HG03060 (cell line): ENCODE measurements around the gene AAGAB.

Source experiments
- ATAC-seq: cut with Tn5 transposase; IDR thresholded peaks from one replicate; pipeline ENCODE4 v1.9.1; 2021; ENCODE audit warnings: low read depth, moderate number of reproducible peaks; ENCODE audit not compliant: unreplicated experiment

AAGAB gene

DNA sequence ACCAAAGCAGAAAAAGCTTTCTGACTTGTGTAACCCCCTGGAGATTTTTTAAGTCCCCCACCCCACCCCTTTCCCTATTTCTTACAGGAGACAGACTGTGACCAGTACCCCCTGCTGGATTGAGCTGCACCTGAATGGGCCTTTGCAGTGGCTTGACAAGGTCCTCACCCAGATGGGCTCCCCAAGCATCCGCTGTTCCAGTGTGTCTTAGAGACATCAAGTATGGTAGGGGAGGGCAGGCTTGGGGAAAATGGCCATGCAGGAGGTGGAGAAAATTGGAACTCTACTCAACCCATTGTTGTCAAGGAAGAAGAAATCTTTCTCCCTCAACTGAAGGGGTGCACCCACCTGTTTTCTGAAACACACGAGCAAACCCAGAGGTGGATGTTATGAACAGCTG, 64.1 kb downstream of the AAGAB start:
- no peak for ATAC-seq

- no peak for ATAC-seq
Observed at GRCh38 chr15:67189326-67190051, 65.0 kb downstream of the AAGAB start.

DNA sequence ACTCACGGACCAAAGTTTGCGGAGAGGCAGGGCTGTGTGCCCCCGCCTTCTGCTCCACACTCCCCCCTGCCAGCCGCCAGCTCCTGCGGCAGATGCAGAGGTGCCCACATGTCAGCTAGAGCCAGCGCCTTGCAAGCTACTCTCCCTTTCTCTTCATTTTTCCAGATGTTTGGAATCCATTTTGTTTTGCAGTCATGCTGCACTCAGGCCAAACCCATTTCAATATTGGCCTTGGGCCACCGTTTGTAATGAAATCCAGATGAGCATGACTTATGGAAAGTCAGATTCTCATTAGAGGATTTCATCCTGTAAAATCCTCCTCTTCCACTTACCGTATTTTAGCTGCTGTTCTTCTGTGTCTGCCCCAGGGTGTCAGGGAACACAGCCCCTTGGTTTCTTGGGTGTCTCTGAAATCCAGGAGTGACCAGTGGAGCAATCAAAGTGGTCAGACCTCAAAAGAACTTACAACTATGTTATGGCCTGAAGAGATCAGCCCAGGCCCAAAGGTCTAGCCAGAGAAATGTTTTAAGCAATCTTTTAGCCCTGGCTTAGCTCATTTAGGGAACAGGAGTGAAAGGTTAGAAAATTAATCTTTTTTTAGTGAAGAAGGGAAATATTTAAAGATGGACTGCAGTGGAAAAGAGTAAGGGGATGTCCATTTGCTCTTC, 65.8 kb downstream of the AAGAB start:
- no peak for ATAC-seq

GRCh38 chr15:67187351-67187854, 67.1 kb downstream of the AAGAB start:
- ATAC-seq: no peak

DNA sequence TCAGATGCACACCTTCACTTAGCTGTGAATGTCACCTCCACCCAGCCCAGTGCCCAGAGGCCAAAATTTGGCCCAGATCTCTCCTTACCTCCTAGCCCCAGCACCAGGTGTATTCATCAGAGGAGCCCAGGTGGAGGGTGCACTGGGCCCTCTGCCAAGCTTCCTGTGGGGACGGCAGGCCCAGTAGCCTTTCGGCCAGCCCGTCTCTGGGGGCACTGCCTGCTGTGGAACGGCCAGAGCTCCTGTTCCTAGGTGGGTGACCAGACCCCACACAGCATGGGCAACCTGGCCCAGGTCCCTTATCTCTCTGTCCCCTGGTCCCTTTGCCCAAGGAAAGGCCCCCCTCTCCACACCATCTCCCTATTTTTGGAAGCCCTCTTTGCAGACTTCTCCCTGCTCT, 67.8 kb downstream of the AAGAB start:
- no peak for ATAC-seq

DNA sequence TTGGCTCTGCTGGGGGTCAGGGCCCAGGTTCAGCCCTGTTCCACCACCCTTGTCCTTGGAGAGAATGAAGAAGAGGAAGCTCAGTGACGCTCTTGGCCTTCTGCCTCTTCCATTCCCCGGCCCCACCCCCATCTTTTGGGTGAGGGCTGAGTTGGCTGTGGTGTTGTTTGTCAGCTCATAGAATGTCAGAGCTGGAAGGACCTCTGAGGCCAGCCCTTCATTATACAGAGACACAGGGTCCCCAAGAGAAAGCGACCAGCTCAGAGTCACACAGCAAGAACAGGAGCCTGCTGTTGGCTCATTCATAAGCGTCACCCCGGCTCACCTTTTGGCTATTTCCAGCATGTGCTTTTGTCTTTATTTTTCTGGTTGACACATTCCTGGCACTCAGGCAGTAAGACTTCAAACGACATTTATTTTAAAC, 68.2 kb downstream of the AAGAB start:
- ATAC-seq: no peak

GRCh38 chr15:67185621-67186225, 68.7 kb downstream of the AAGAB start:
- ATAC-seq: no peak

- no peak for ATAC-seq
Observed at GRCh38 chr15:67185051-67185450, 69.4 kb downstream of the AAGAB start.

DNA sequence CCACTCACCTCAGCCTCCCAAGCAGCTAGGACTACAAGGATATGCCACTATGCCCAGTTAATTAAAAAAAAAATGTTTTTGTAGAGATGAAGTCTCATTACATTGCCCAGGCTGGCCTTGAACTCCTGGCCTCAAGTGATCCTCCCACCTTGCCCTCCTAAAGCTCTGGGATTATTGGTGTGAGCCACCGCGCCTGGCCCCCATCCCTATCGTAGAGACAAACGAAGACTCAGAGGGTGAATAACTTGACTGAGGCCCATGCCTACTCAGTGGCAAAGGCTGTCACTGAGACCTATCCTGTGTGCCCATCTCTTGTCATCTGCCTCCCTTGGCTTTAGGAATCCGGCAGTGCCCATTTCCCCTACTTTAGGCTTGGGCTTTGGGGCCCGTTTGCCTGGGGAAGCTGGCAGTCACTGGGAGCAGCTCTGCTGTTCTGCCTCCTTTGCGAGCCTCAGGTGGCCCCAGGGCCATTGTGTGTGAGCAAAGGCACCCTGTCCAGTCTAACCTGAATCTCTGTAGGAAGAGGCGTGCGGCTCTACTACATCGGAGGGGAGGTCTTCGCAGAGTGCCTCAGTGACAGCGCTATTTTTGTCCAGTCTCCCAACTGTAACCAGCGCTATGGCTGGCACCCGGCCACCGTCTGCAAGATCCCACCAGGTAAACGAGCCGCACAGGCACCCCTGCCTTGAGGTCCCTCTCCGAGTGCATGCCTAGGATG, 70.1 kb downstream of the AAGAB start:
- ATAC-seq: no peak

GRCh38 chr15:67183443-67184169, 70.9 kb downstream of the AAGAB start:
- no peak for ATAC-seq

DNA sequence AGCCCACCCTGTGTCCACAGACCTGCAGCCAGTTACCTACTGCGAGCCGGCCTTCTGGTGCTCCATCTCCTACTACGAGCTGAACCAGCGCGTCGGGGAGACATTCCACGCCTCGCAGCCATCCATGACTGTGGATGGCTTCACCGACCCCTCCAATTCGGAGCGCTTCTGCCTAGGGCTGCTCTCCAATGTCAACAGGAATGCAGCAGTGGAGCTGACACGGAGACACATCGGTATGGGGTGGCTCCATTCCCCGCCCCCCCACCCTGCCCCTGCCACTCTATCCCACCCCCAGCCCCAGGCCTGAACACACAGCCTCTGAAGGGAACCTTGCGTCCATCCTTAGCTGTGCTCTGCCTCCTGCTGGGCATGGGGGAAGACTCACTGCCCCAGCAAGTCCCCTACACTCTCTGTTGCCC, 73.2 kb downstream of the AAGAB start:
- ATAC-seq: no peak

DNA sequence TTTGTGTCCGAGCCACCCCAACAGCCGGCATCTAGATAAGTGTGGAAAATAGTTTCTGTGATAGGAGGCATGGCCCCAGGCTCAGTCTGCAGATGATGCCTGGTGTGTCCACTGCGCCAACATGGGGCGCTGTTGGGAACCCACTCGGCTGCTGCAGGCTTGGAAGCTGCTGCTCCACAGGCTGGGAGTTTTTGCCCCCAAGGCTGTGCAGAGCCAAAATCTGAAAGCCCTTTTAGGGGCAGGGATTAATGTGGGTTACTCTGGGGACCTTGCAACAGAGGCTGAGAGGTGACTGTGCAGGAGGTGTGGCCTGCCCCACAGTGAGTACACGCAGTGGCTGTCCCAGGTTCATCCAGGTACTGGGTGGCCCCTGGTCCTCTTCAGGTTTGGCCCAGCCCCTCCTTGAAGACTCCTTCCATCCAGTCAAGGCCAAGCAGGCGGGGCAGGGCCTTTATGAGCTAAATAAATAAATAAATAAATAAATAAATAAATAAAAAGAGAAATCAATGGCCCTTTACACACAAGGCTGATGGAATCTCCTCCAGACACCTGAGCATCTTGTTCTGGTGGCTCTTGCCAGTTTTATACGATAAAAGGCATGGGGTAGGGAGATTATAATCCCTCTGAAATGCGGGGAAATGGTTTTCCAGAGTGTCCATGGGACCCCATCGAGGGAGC, 73.8 kb downstream of the AAGAB start:
- ATAC-seq: no peak

- no peak for ATAC-seq
Observed at GRCh38 chr15:67180035-67180434, 74.4 kb downstream of the AAGAB start.

- no peak for ATAC-seq
Observed at GRCh38 chr15:67179411-67179995, 75.0 kb downstream of the AAGAB start.

- ATAC-seq: no peak
Observed at GRCh38 chr15:67178569-67179210, 75.8 kb downstream of the AAGAB start.

DNA sequence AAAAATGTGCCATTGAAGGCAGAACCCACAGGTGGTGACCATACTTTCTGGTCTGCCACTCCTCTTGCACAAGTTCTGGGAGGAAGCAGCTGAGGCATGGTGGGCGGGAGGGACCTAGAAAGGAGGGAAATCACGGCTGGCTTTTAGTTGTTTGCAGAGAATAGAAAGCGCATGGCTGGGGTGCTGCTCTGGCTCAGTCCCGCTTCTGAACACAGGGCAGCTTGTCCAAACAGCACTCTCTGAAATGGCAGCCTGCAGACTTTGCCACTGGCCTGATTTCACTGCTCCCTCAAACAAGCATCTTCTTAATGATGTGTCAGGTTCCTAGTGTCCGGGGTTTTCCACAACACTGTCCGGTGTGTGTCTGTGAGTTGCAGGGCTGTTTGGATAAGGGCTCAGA, 76.7 kb downstream of the AAGAB start:
- no peak for ATAC-seq

GRCh38 chr15:67176195-67176971, 78.1 kb downstream of the AAGAB start:
- ATAC-seq: no peak

- no peak for ATAC-seq
Observed at GRCh38 chr15:67175643-67176071, 78.8 kb downstream of the AAGAB start.
